D721Med (cell line): ENCODE results near the gene NFASC.

ENCODE experiments used
- DNase-seq: peaks from one replicate; pipeline ENCODE4 v3.0.0; 2011; ENCODE audit warnings: low spot score; ENCODE audit not compliant: insufficient read length
- FAIRE-seq: peaks from 2 replicates; lab custom pipeline; 2011; peaks lifted over from hg19 to GRCh38; lab: Jason Lieb, UNC
- CTCF ChIP-seq: IDR thresholded peaks from 2 replicates; pipeline ENCODE4 v1.5.1; 2012; ENCODE audit warnings: mild to moderate bottlenecking, control low read depth; ENCODE audit not compliant: insufficient read depth; ENCODE audit errors: missing control alignments

NFASC gene

GRCh38 chr1:204867203-204867602 is 3.5 kb upstream of the NFASC start:
- TF ChIP-seq CTCF, result no peak
- no peak for DNase-seq
- no peak for FAIRE-seq

- DNase-seq (no peak), FAIRE-seq (no peak)
- TF ChIP-seq CTCF, result no peak
Observed at GRCh38 chr1:204867666-204868339, 2.9 kb upstream of the NFASC start.

GRCh38 chr1:204868340-204868700 is 2.3 kb upstream of the NFASC start:
- FAIRE-seq, result no peak
- no peak for TF ChIP-seq CTCF
- no peak for DNase-seq

- DNase-seq (no peak), FAIRE-seq (no peak)
- TF ChIP-seq CTCF, result no peak
Observed at GRCh38 chr1:204869097-204869496, 1.6 kb upstream of the NFASC start.

GRCh38 chr1:204871405-204872037 is 859 bp downstream of the NFASC start:
- FAIRE-seq, result no peak
- no peak for DNase-seq
- TF ChIP-seq CTCF, result no peak

- no peak for TF ChIP-seq CTCF
- peak; percentile 21 for FAIRE-seq
- no peak for DNase-seq
Observed at GRCh38 chr1:204872262-204872881, 1.7 kb downstream of the NFASC start.

GRCh38 chr1:204873176-204873575 is 2.5 kb downstream of the NFASC start:
- DNase-seq, result no peak
- TF ChIP-seq CTCF, result no peak
- no peak for FAIRE-seq
